SU-DHL-6 (cell line): ENCODE results near the gene MYADM.

Source experiments
- CTCF ChIP-seq: fragments of 200-600 bp; sonication (generic); IDR thresholded peaks from one replicate; pipeline ENCODE4 v1.5.1; 2017; ENCODE audit warnings: antibody characterized with exemption, mild to moderate bottlenecking, low read length, moderate library complexity; ENCODE audit not compliant: insufficient read depth, poor library complexity, severe bottlenecking
- EZH2phosphoT487 ChIP-seq: fragments of 200-600 bp; sonication (generic), shearing (Covaris generic); conservative IDR thresholded peaks from 2 replicates; pipeline ENCODE4 v1.6.1; 2018; ENCODE audit warnings: mild to moderate bottlenecking, antibody characterized with exemption, low read length, moderate library complexity, mixed read lengths

GRCh38 chr19:53876651-53877224 lies 9.1 kb downstream of the MYADM start:
- TF ChIP-seq CTCF (no peak), EZH2phosphoT487 (no peak)
